IMR-90 (cell line): Measurements from ENCODE around the gene BTG3. TPM values are rescaled to one million over a fixed set of nuclear protein-coding genes. Genes with fewer than 3 reads are reported as not detected.

Experiments
- ATAC-seq: fragments of 200-7000 bp; cut with Tn5 transposase; 2 replicates; pipeline ENCODE4 v1.9.1; 2020; ENCODE audit warnings: low read depth, mild to moderate bottlenecking, moderate library complexity
- BruUV-seq: library from RNA; stranded (reverse); fragments of 400-500 nt; replicated peaks from 2 replicates; lab custom pipeline; 2021; lab: Mats Ljungman, UMichigan
- CTCF ChIA-PET: fragments of 300-600 bp; formaldehyde crosslinking; extraction: SDS; loops from one replicate; lab custom pipeline; 2021; ENCODE audit warnings: antibody characterized with exemption; lab: Yijun Ruan, JAX
- POLR2A ChIA-PET: fragments of 300-600 bp; sonication (Branson Sonifier 250); formaldehyde crosslinking; loops from one replicate; lab custom pipeline; 2022; ENCODE audit warnings: antibody characterized with exemption; ENCODE audit not compliant: unreplicated experiment; lab: Charles Lee
- DNase-seq: peaks from one replicate; pipeline ENCODE4 v3.0.0; 2013
- H2AFZ ChIP-seq: replicated peaks from 2 replicates; pipeline ENCODE3; 2013; ENCODE audit warnings: low read length, mild to moderate bottlenecking; ENCODE audit not compliant: poor library complexity
- H2AK5ac ChIP-seq: 2 replicates; pipeline ENCODE4 v1.6.1; 2013; ENCODE audit warnings: low read depth, low read length, inconsistent platforms
- H2AK9ac ChIP-seq: replicated peaks from 2 replicates; pipeline ENCODE3; 2013; ENCODE audit warnings: mild to moderate bottlenecking, low read depth, low read length, moderate library complexity; ENCODE audit not compliant: poor library complexity
- H2BK120ac ChIP-seq: 2 replicates; pipeline ENCODE4 v1.6.1; 2013; ENCODE audit warnings: low read depth, low read length, inconsistent platforms
- H2BK15ac ChIP-seq: 3 replicates; pipeline ENCODE4 v1.6.1; 2013; ENCODE audit warnings: low read depth, low read length, inconsistent platforms
- H2BK20ac ChIP-seq: 2 replicates; pipeline ENCODE4 v1.6.1; 2013; ENCODE audit warnings: low read depth, mild to moderate bottlenecking, inconsistent platforms, low read length, moderate library complexity
- H2BK5ac ChIP-seq: 2 replicates; pipeline ENCODE4 v1.6.1; 2013; ENCODE audit warnings: mild to moderate bottlenecking, low read depth, low read length, inconsistent platforms; ENCODE audit not compliant: poor library complexity, severe bottlenecking
- H3K14ac ChIP-seq: replicated peaks from 2 replicates; pipeline ENCODE4 v1.6.1; 2013; ENCODE audit warnings: low read depth, low read length, inconsistent platforms
- H3K18ac ChIP-seq: 2 replicates; pipeline ENCODE4 v1.6.1; 2013; ENCODE audit warnings: low read depth, low read length, control low read depth
- H3K23ac ChIP-seq: 2 replicates; pipeline ENCODE4 v1.6.1; 2013; ENCODE audit warnings: low read depth, low read length, inconsistent platforms
- H3K27ac ChIP-seq: 2 replicates; pipeline ENCODE4 v1.5.1; 2013; ENCODE audit warnings: mild to moderate bottlenecking, control low read depth, low read length; ENCODE audit not compliant: insufficient read depth
- H3K27me3 ChIP-seq: 2 replicates; pipeline ENCODE4 v1.6.1; 2013; ENCODE audit warnings: low read length; ENCODE audit not compliant: control insufficient read depth, insufficient read depth
- H3K36me3 ChIP-seq: 2 replicates; pipeline ENCODE4 v1.6.1; 2013; ENCODE audit warnings: low read length, mixed read lengths; ENCODE audit not compliant: control insufficient read depth, insufficient read depth
- H3K4ac ChIP-seq: 2 replicates; pipeline ENCODE4 v1.6.1; 2013; ENCODE audit warnings: low read depth, low read length, inconsistent platforms
- H3K4me1 ChIP-seq: 2 replicates; pipeline ENCODE4 v1.6.1; 2013; ENCODE audit warnings: low read length, mixed read lengths; ENCODE audit not compliant: control insufficient read depth, insufficient read depth
- H3K4me2 ChIP-seq: 2 replicates; pipeline ENCODE4 v1.6.1; 2013; ENCODE audit warnings: low read depth, mild to moderate bottlenecking, control low read depth, low read length, moderate library complexity
- H3K4me3 ChIP-seq: 2 replicates; pipeline ENCODE4 v1.5.1; 2013; ENCODE audit warnings: low read depth, mild to moderate bottlenecking, control low read depth, low read length, moderate library complexity; ENCODE audit not compliant: insufficient read depth
- H3K56ac ChIP-seq: 2 replicates; pipeline ENCODE4 v1.6.1; 2013; ENCODE audit warnings: low read length, inconsistent platforms; ENCODE audit not compliant: insufficient read depth; ENCODE audit errors: extremely low read depth
- H3K79me1 ChIP-seq, 2 experiments: 2 replicates each; pipeline ENCODE4 v1.6.1; 2013; ENCODE audit warnings: low read length in 2 of 2, inconsistent platforms in 1 of 2, low read depth in 1 of 2
- H3K9ac ChIP-seq: 2 replicates; pipeline ENCODE4 v1.6.1; 2013; ENCODE audit warnings: low read depth, low read length, control low read depth
- H3K9me1 ChIP-seq: 2 replicates; pipeline ENCODE4 v1.6.1; 2013; ENCODE audit warnings: low read length, inconsistent platforms; ENCODE audit not compliant: insufficient read depth
- H3K9me3 ChIP-seq: 2 replicates; pipeline ENCODE4 v1.6.1; 2013; ENCODE audit warnings: low read length; ENCODE audit not compliant: control insufficient read depth, insufficient read depth
- H4K20me1 ChIP-seq: 2 replicates; pipeline ENCODE4 v1.6.1; 2013; ENCODE audit warnings: low read length, inconsistent platforms; ENCODE audit not compliant: insufficient read depth
- H4K5ac ChIP-seq: 2 replicates; pipeline ENCODE4 v1.6.1; 2013; ENCODE audit warnings: mild to moderate bottlenecking, low read depth, low read length, control low read depth
- H4K8ac ChIP-seq, 2 experiments: 2 replicates each; pipeline ENCODE4 v1.6.1; 2013; ENCODE audit warnings: low read depth in 2 of 2, low read length in 2 of 2, control low read depth in 1 of 2, inconsistent platforms in 1 of 2
- H4K91ac ChIP-seq: 2 replicates; pipeline ENCODE4 v1.6.1; 2013; ENCODE audit warnings: low read depth, low read length, inconsistent platforms; ENCODE audit not compliant: insufficient read depth
- BHLHE40 ChIP-seq: fragments of 150-350 bp; IDR thresholded peaks from 2 replicates; pipeline ENCODE4 v1.6.1; 2016; ENCODE audit warnings: mild to moderate bottlenecking, low read depth, low read length
- CEBPB ChIP-seq: IDR thresholded peaks from 2 replicates; pipeline ENCODE4 v1.6.1; 2012; ENCODE audit warnings: low read depth, low read length, improper control_type of control experiment
- CHD1 ChIP-seq: IDR thresholded peaks from 2 replicates; pipeline ENCODE4 v1.6.1; 2012; ENCODE audit warnings: low read depth, low read length, improper control_type of control experiment
- MAFK ChIP-seq: IDR thresholded peaks from 2 replicates; pipeline ENCODE4 v1.6.1; 2012; ENCODE audit warnings: low read depth, low read length, improper control_type of control experiment
- NFE2L2 ChIP-seq: fragments of 150-350 bp; IDR thresholded peaks from 2 replicates; pipeline ENCODE4 v1.6.1; 2016; ENCODE audit warnings: low read depth, mild to moderate bottlenecking, low read length
- POLR2A ChIP-seq: IDR thresholded peaks from 2 replicates; pipeline ENCODE4 v1.6.1; 2012; ENCODE audit warnings: mild to moderate bottlenecking, low read depth, low read length
- RAD21 ChIP-seq: IDR thresholded peaks from 2 replicates; pipeline ENCODE4 v1.6.1; 2012; ENCODE audit warnings: low read length, improper control_type of control experiment
- SMC3 ChIP-seq: fragments of 150-350 bp; IDR thresholded peaks from 2 replicates; pipeline ENCODE4 v1.6.1; 2016; ENCODE audit warnings: low read depth, mild to moderate bottlenecking, antibody characterized with exemption, low read length, moderate library complexity
- WGBS, 2 experiments: methylation state at CpG; one replicate each; pipeline versions ENCODE4 v1.1.5 to v1.1.7; 2013; ENCODE audit warnings: missing lambda C conversion rate in 2 of 2; ENCODE audit not compliant: insufficient read length in 1 of 2; ENCODE audit errors: extremely low coverage in 2 of 2; 5-methylcytosine and 5-hydroxymethylcytosine counted together
- dilution Hi-C: fragments of 300-500 bp; cut with HindIII; formaldehyde crosslinking; loops from one replicate; pipeline ENCODE4 v1.14.3; 2018; ENCODE audit warnings: low sequenced_read_pairs; ENCODE audit not compliant: unreplicated experiment
- in situ Hi-C: fragments of 300-500 bp; cut with MboI; formaldehyde crosslinking; loops from 3 replicates; pipeline ENCODE4 v1.14.3; 2019; ENCODE audit warnings: low sequenced_read_pairs, inconsistent platforms, mixed read lengths
- intact Hi-C: fragments of 100-400 bp; cut with micrococcal nuclease; formaldehyde crosslinking; loops from 2 replicates; pipeline ENCODE4 v1.10.0; 2022
- polyA plus RNA-seq, 3 experiments: library from polyadenylated mRNA; depleted of rRNA; stranded (reverse); fragments of >200 nt; gene quantifications; 2 replicates each; pipeline ENCODE4 v1.2.3, GENCODE V29; 2012; ENCODE audit warnings: low replicate concordance in 1 of 3
- total RNA-seq: library from RNA; depleted of rRNA; stranded (reverse); fragments of >200 nt; gene quantifications from 2 replicates; pipeline ENCODE4 v1.2.3, GENCODE V29; 2012
- TF ChIP-seq, protein P1 (sequence below): fragments of 150-350 bp; IDR thresholded peaks from 2 replicates; pipeline ENCODE4 v1.6.1; 2016; ENCODE audit warnings: low read depth, mild to moderate bottlenecking, low read length, moderate library complexity, borderline replicate concordance
- TF ChIP-seq, protein P2 (sequence below): fragments of 150-350 bp; IDR thresholded peaks from 2 replicates; pipeline ENCODE4 v1.6.1; 2017; ENCODE audit warnings: mild to moderate bottlenecking, antibody characterized with exemption, low read length, low read depth

The BTG3 gene
- total and polyA plus RNA-seq, 2 of the 4 experiments (the other 2 are of a cell fraction) = 22.4 to 38.1 TPM

DNA sequence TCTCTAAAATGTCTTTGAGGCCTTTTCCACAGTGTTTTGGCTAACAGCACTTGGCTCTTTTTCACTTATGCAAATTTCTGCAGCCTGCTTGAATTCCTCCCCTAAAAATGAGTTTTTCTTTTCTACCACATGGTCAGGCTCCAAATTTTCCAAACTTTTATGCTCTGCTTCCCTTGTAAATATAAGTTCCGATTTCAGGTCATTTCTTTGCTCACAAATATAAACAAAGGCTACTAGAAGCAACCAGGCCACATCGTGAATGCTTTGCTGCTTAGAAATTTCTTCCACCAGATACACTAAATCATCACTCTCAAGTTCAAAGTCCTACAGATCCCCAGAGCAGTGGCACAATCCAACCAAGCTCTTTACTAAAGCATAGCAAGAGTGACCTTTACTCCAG lies 28.1 kb upstream of the BTG3 start:
- in situ Hi-C loops = no loop called here
- no peak for TF ChIP-seq CHD1
- TF ChIP-seq, protein P1, sequence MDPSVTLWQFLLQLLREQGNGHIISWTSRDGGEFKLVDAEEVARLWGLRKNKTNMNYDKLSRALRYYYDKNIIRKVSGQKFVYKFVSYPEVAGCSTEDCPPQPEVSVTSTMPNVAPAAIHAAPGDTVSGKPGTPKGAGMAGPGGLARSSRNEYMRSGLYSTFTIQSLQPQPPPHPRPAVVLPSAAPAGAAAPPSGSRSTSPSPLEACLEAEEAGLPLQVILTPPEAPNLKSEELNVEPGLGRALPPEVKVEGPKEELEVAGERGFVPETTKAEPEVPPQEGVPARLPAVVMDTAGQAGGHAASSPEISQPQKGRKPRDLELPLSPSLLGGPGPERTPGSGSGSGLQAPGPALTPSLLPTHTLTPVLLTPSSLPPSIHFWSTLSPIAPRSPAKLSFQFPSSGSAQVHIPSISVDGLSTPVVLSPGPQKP = no peak
- no peak for TF ChIP-seq POLR2A
- TF ChIP-seq BHLHE40 = no peak
- no peak for TF ChIP-seq SMC3
- TF ChIP-seq MAFK = no peak
- TF ChIP-seq, protein P2, sequence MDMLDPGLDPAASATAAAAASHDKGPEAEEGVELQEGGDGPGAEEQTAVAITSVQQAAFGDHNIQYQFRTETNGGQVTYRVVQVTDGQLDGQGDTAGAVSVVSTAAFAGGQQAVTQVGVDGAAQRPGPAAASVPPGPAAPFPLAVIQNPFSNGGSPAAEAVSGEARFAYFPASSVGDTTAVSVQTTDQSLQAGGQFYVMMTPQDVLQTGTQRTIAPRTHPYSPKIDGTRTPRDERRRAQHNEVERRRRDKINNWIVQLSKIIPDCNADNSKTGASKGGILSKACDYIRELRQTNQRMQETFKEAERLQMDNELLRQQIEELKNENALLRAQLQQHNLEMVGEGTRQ = no peak
- no peak for TF ChIP-seq RAD21
- TF ChIP-seq NFE2L2 = no peak
- no peak for TF ChIP-seq CEBPB
- POLR2A ChIA-PET = no interaction called here

More for the DNA sequence above, 28.1 kb upstream of the BTG3 start:
- Histone ChIP-seq H2BK15ac (no peak overlapping the region), H4K20me1 (no peaks in the 10 kb centered on the region), H3K36me3 (no peaks in the 10 kb centered on the region), H4K5ac (no peak overlapping the region), H2AK9ac (no peak overlapping the region), H2BK5ac (no peak overlapping the region), H3K4ac (no peak overlapping the region), H2AK5ac (no peak overlapping the region), H3K9ac (no peak overlapping the region), H2BK20ac (no peak overlapping the region), H3K4me1 (no peaks in the 10 kb centered on the region), H3K9me3 (no peaks in the 10 kb centered on the region), H4K91ac (no peak overlapping the region), H3K79me1 (no peaks in the 10 kb centered on the region), H3K14ac (no peak overlapping the region), H3K9me1 (no peaks in the 10 kb centered on the region), H3K4me2 (no peak overlapping the region), H3K56ac (no peak overlapping the region), H3K27ac (no peak overlapping the region), H3K18ac (no peak overlapping the region), H2AFZ (no peak overlapping the region), H3K27me3 (no peaks in the 10 kb centered on the region), H3K4me3 (no peak overlapping the region), H4K8ac (no peak overlapping the region), H3K23ac (no peak overlapping the region), H2BK120ac (no peak overlapping the region)
- dilution Hi-C loops (no loop called here), intact Hi-C loops (no loop called here)
- no peak for ATAC-seq
- WGBS, 2 experiments = 30% methylated on average over 2 of the region's 2 CpGs; no CpG with 5 or more reads in 1 of the 2 experiments
- CTCF ChIA-PET = no interaction called here
- BruUV-seq = no TSS peak
- no peak for DNase-seq
